ENCODE results near the gene SELENON. TPM values are rescaled to one million over a fixed set of nuclear protein-coding genes. Genes with fewer than 3 reads are reported as not detected.

The SELENON gene
- total RNA-seq, 1 donor from 2014 or later: 19.1 TPM

DNA sequence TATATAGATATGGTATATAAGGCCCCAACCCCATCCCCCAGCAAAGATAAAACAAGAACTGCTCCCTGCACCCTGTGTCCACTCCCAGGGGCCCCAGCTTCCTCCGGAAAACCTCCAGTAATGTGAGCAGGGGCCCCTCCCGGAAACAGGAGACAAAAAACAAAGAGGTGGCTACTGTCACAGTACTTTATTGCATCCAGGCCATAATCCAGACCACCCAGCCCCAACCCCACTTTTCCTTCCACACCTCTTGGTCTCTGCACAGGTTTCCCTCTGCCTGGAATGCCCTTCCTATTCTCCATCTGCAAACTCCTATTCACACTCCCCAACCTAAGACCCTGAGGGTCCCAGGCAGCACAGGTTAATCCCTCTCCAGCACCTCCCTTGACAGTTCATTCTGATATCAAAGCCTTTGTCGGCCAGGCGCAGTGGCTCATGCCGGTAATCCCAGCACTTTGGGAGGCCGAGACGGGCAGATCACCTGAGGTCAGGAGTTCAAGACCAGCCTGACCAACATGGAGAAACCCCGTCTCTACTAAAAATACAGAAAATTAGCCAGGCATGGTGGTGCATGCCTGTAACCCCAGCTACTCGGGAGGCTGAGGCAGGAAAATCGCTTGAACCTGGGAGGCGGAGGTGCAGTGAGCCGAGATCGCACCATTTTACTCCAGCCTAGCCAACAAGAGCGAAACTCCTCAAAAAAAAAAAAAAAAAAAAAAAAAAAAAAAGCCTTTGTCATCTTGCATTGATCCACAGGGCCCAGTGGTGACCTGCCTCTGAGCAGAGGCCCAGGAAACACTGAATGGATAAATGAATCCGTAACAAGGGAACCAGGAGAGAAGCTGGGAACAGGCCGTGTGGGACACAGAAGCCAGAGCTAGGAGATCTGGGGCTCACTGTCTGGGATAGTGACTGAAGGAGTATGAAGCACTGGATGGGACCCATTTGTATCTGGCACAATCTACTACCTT, 61.6 kb downstream of the SELENON start:
- no peak for DNase-seq (ENCODE audit: low read depth)

GRCh38 chr1:25862785-25863485, 62.9 kb downstream of the SELENON start:
- DNase-seq (ENCODE audit: low read depth): no peak

- no peak for DNase-seq (ENCODE audit: low read depth)
Measured at GRCh38 chr1:25863486-25864262, 63.7 kb downstream of the SELENON start.

GRCh38 chr1:25864434-25864833, 64.4 kb downstream of the SELENON start:
- no peak for DNase-seq (ENCODE audit: low read depth)

- DNase-seq (ENCODE audit: low read depth): no peak
Measured at GRCh38 chr1:25866288-25866687, 66.3 kb downstream of the SELENON start.

DNA sequence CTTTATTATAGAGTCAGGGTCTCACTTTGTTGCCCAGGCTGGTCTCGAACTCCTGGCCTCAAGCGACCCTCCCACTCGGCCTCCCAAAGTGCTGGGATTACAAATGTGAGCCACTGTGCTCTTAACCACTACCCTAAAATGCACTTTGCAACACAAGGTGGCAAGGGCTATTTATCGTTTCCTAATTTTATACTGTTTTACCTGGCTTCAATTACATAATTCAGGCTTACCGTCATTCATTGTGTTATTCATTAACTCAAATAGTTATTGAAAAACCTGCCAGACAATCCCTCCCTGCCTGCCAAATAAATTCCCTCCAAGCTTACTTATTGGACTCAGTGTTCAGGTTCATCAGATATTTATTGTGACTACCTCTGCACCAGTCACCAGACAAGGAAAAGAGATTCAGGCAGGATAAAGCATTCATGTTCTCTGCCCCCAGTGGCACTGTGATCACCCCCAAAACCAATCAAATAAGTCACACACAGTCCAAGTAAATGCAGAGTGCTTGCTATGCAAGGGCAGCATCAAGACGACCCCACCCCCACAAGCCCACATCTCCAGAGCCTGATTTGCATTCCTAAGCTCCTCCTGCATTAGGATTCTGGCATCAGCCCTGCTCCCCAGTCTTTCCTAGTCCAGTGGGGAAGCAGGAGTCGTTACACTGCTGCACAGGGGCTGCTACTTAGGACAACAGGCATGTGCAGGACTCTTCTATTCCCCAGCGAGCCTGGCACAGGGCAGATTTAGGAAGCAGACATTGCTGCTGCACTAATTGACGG, 67.4 kb downstream of the SELENON start:
- no peak for DNase-seq (ENCODE audit: low read depth)

Other genes starting within 250 kb of the SELENON start
- 6.6 and 8.8 TPM in 2 replicates for gene MAN1C1, start 183.4 kb upstream of the SELENON start, total RNA-seq
- 81.2 and 81.6 TPM in 2 replicates for gene MTFR1L, start 19.8 kb downstream of the SELENON start, total RNA-seq
- 0.70 and 2.3 TPM in 2 replicates for gene AUNIP, start 59.3 kb downstream of the SELENON start, total RNA-seq
- 6.3 and 9.8 TPM in 2 replicates for gene PAQR7, start 75.5 kb downstream of the SELENON start, total RNA-seq
- 138 and 179 TPM in 2 replicates for gene STMN1, start 106.2 kb downstream of the SELENON start, total RNA-seq
- 18.0 and 45.2 TPM in 2 replicates for gene PAFAH2, start 197.9 kb downstream of the SELENON start, total RNA-seq
- 12.8 and 20.1 TPM in 2 replicates for gene EXTL1, start 221.6 kb downstream of the SELENON start, total RNA-seq
- gene SLC30A2, start 245.9 kb downstream of the SELENON start, total RNA-seq: 0.10 and 0.21 TPM in 2 replicates